Liver (tissue), 9 donors: ENCODE measurements around the gene TRIP12. TPM values are rescaled to one million over a fixed set of nuclear protein-coding genes. Genes with fewer than 3 reads are reported as not detected.

Experiments
- DNase-seq: peaks from one replicate; pipeline ENCODE4 v3.0.0-alpha.2; 2017; ENCODE audit warnings: low spot score
- H3K27ac ChIP-seq, 2 donors: one replicate each; pipeline ENCODE4 v1.7.0; 2013; ENCODE audit warnings: inconsistent platforms in 2 of 2, low read length in 2 of 2, control low read depth in 1 of 2, low read depth in 1 of 2, mild to moderate bottlenecking in 1 of 2
- H3K27me3 ChIP-seq, 4 donors: one replicate each; pipeline versions ENCODE4 v1.6.1 to v1.7.0; 2013; ENCODE audit warnings: low read length in 3 of 4, inconsistent platforms in 1 of 4, mild to moderate bottlenecking in 1 of 4, moderate library complexity in 1 of 4; ENCODE audit not compliant: control insufficient read depth in 4 of 4, insufficient read depth in 4 of 4
- H3K36me3 ChIP-seq, 4 donors: one replicate each; pipeline versions ENCODE4 v1.6.1 to v1.7.0; 2013; ENCODE audit warnings: low read length in 3 of 4, mild to moderate bottlenecking in 3 of 4, low read depth in 1 of 4, moderate library complexity in 1 of 4; ENCODE audit not compliant: control insufficient read depth in 4 of 4, insufficient read depth in 3 of 4
- H3K4me1 ChIP-seq, 4 donors: one replicate each; pipeline versions ENCODE4 v1.6.1 to v1.7.0; 2013; ENCODE audit warnings: low read length in 3 of 4, mild to moderate bottlenecking in 3 of 4, moderate library complexity in 1 of 4; ENCODE audit not compliant: control insufficient read depth in 4 of 4, insufficient read depth in 4 of 4
- H3K4me3 ChIP-seq, 3 donors: one replicate each; pipeline versions ENCODE4 v1.6.1 to v1.7.0; 2013; ENCODE audit warnings: low read length in 3 of 3, control low read depth in 1 of 3, low read depth in 1 of 3, mild to moderate bottlenecking in 1 of 3
- H3K9ac ChIP-seq, 2 donors: one replicate each; pipeline ENCODE4 v1.7.0; 2013; ENCODE audit warnings: low read length in 2 of 2, mild to moderate bottlenecking in 2 of 2, moderate library complexity in 2 of 2, control low read depth in 1 of 2, low read depth in 1 of 2
- H3K9me3 ChIP-seq, 4 donors: one replicate each; pipeline versions ENCODE4 v1.6.1 to v1.7.0; 2013; ENCODE audit warnings: low read length in 3 of 4; ENCODE audit not compliant: control insufficient read depth in 4 of 4
- ATF3 ChIP-seq: IDR thresholded peaks from 2 replicates; pipeline ENCODE4 v1.6.1; 2016; ENCODE audit warnings: antibody characterized with exemption
- CTCF ChIP-seq: fragments of 150-350 bp; IDR thresholded peaks from 2 replicates; pipeline ENCODE4 v1.5.1; 2017; ENCODE audit warnings: improper control_type of control experiment, low read depth, low read length; ENCODE audit not compliant: missing input control
- EGR1 ChIP-seq, 2 donors: IDR thresholded peaks; 2 replicates each; pipeline ENCODE4 v1.6.1; 2016 to 2018; ENCODE audit warnings: antibody characterized with exemption in 2 of 2, low read depth in 2 of 2
- FOXA1 ChIP-seq: IDR thresholded peaks from 2 replicates; pipeline ENCODE4 v1.6.1; 2016; ENCODE audit warnings: antibody characterized with exemption
- FOXA2 ChIP-seq: IDR thresholded peaks from 2 replicates; pipeline ENCODE4 v1.6.1; 2016; ENCODE audit warnings: antibody characterized with exemption
- GABPA ChIP-seq, 2 donors: IDR thresholded peaks in 1 of 2; conservative IDR thresholded peaks in 1 of 2; 2 replicates each; pipeline ENCODE4 v1.6.1; 2016; ENCODE audit warnings: antibody characterized with exemption in 2 of 2, mild to moderate bottlenecking in 1 of 2, moderate library complexity in 1 of 2
- HNF4A ChIP-seq, 2 donors: conservative IDR thresholded peaks; 2 replicates each; pipeline ENCODE4 v1.6.1; 2016; ENCODE audit warnings: antibody characterized with exemption in 2 of 2, mild to moderate bottlenecking in 2 of 2
- HNF4G ChIP-seq: IDR thresholded peaks from 2 replicates; pipeline ENCODE4 v1.6.1; 2016; ENCODE audit warnings: antibody characterized with exemption
- JUND ChIP-seq, 2 donors: IDR thresholded peaks; 2 replicates each; pipeline ENCODE4 v1.6.1; 2016; ENCODE audit warnings: antibody characterized with exemption in 2 of 2
- MAX ChIP-seq: IDR thresholded peaks from 2 replicates; pipeline ENCODE4 v1.6.1; 2016; ENCODE audit warnings: antibody characterized with exemption
- NR2F2 ChIP-seq: IDR thresholded peaks from 2 replicates; pipeline ENCODE4 v1.6.1; 2016; ENCODE audit warnings: antibody characterized with exemption
- RAD21 ChIP-seq, 2 donors: IDR thresholded peaks; 2 replicates each; pipeline ENCODE4 v1.6.1; 2016; ENCODE audit warnings: antibody characterized with exemption in 2 of 2, mild to moderate bottlenecking in 2 of 2
- REST ChIP-seq: IDR thresholded peaks from 2 replicates; pipeline ENCODE4 v1.6.1; 2016; ENCODE audit warnings: antibody characterized with exemption, mild to moderate bottlenecking
- RXRA ChIP-seq, 2 donors: IDR thresholded peaks; 2 replicates each; pipeline ENCODE4 v1.6.1; 2017 to 2018; ENCODE audit warnings: antibody characterized with exemption in 2 of 2, mild to moderate bottlenecking in 1 of 2
- SP1 ChIP-seq: IDR thresholded peaks from 2 replicates; pipeline ENCODE4 v1.6.1; 2018; ENCODE audit warnings: antibody characterized with exemption, mild to moderate bottlenecking
- TAF1 ChIP-seq: conservative IDR thresholded peaks from 2 replicates; pipeline ENCODE4 v1.6.1; 2016; ENCODE audit warnings: antibody characterized with exemption, mild to moderate bottlenecking
- YY1 ChIP-seq: IDR thresholded peaks from 2 replicates; pipeline ENCODE4 v1.6.1; 2016; ENCODE audit warnings: antibody characterized with exemption, mild to moderate bottlenecking
- ZBTB33 ChIP-seq: IDR thresholded peaks from 2 replicates; pipeline ENCODE4 v1.6.1; 2016; ENCODE audit warnings: antibody characterized with exemption
- WGBS: extraction: QIAGEN DNeasy Blood & Tissue Kit; methylation state at CpG from one replicate; pipeline ENCODE4 v1.1.7; 2013; 5-methylcytosine and 5-hydroxymethylcytosine counted together
- polyA plus RNA-seq, 2 donors: library from polyadenylated mRNA; stranded (reverse) in 1 of 2; unstranded in 1 of 2; fragments of 200-250 nt in 1 of 2; fragments of >200 nt in 1 of 2; fragmentation: Nextera tagmentation in 1 of 2; extraction: Ambion mirVana in 1 of 2; gene quantifications; one replicate each; pipeline versions ENCODE4 v1.2.1 to v1.2.3, GENCODE V29; 2013 to 2015
- total RNA-seq, 2 donors: library from RNA; depleted of rRNA; stranded (reverse); fragments of >200 nt; gene quantifications; one replicate each; pipeline ENCODE4 v1.2.3, GENCODE V29; 2014
- donor health status: healthy.
- donor health status: healthy.
- donor health status: healthy.
- donor health status: healthy.
- donor health status: healthy.

Gene TRIP12
- total and polyA plus RNA-seq, 4 donors, result 13.9 to 128 (median 67.4) TPM

GRCh38 chr2:229971298-229971790, 49.5 kb upstream of the TRIP12 start:
- WGBS, result 98% methylated on average over 3 of the region's 3 CpGs
- no peak overlapping the region for H3K9ac ChIP-seq
- TF ChIP-seq SP1 (no peak), FOXA2 (no peak), TAF1 (no peak)

GRCh38 chr2:229970406-229970805, 48.6 kb upstream of the TRIP12 start:
- no peaks in the 10 kb centered on the region for H3K36me3 ChIP-seq
- H3K27ac ChIP-seq, result no peak overlapping the region
- no peak overlapping the region for H3K9ac ChIP-seq
- TF ChIP-seq RXRA (IDR thresholded peaks at IDR 0.05), result no peak
- no peak for TF ChIP-seq RAD21 (IDR thresholded peaks at IDR 0.05)
- no peak for TF ChIP-seq SP1
- TF ChIP-seq HNF4G, result no peak
- no peak for TF ChIP-seq GABPA (IDR thresholded peaks at IDR 0.05 in 1 of 2, conservative IDR thresholded peaks at IDR 0.05 in 1 of 2)
- TF ChIP-seq EGR1 (IDR thresholded peaks at IDR 0.05; ENCODE audit: low read depth in 2 of 2), result no peak
- TF ChIP-seq HNF4A (conservative IDR thresholded peaks at IDR 0.05), result no peak
- TF ChIP-seq JUND (IDR thresholded peaks at IDR 0.05), result no peak
- no peak for TF ChIP-seq REST
- TF ChIP-seq FOXA2, result no peak
- TF ChIP-seq CTCF, result no peak
- no peak for TF ChIP-seq ATF3
- no peak for TF ChIP-seq TAF1
- no peak for TF ChIP-seq YY1
- TF ChIP-seq ZBTB33, result no peak
- no peak for TF ChIP-seq MAX
- no peak for TF ChIP-seq NR2F2
- no peak for TF ChIP-seq FOXA1
- no peak overlapping the region for H3K4me3 ChIP-seq
- no peaks in the 10 kb centered on the region for H3K27me3 ChIP-seq
- H3K9me3 ChIP-seq, result no peaks in the 10 kb centered on the region
- WGBS, result 90% methylated on average over 3 of the region's 3 CpGs
- no peak for DNase-seq
- H3K4me1 ChIP-seq, result no peaks in the 10 kb centered on the region

More at GRCh38 chr2:229971298-229971790, 49.5 kb upstream of the TRIP12 start:
- Histone ChIP-seq H3K4me3 (no peak overlapping the region), H3K9me3 (no peaks in the 10 kb centered on the region), H3K27me3 (no peaks in the 10 kb centered on the region), H3K4me1 (no peaks in the 10 kb centered on the region), H3K36me3 (no peaks in the 10 kb centered on the region), H3K27ac (no peak overlapping the region)
- DNase-seq, result no peak
